ENCODE results near the gene STAC3. TPM values are rescaled to one million over a fixed set of nuclear protein-coding genes. Genes with fewer than 3 reads are reported as not detected.

The STAC3 gene
- total RNA-seq, 1 experiment from 2014 or later, result 2.8 TPM

GRCh38 chr12:57194253-57194652, 56.7 kb downstream of the STAC3 start:
- Histone ChIP-seq H3K4me1 (ENCODE audit: insufficient read depth, low read length) (no peaks in the 10 kb centered on the region), H2BK15ac (ENCODE audit: low read depth, low read length) (no peak overlapping the region), H3K27me3 (ENCODE audit: insufficient read depth, low read length) (no peaks in the 10 kb centered on the region), H3K79me2 (ENCODE audit: insufficient read depth, low read length) (no peaks in the 10 kb centered on the region), H3K56ac (ENCODE audit: insufficient read length, low read depth, low read length) (no peak overlapping the region), H3K18ac (ENCODE audit: insufficient read length, low read depth, low read length) (no peak overlapping the region), H4K91ac (ENCODE audit: insufficient read length, low read depth, low read length) (no peak overlapping the region), H3K9me3 (ENCODE audit: control insufficient read depth, low read depth, low read length) (no peaks in the 10 kb centered on the region), H2BK12ac (ENCODE audit: insufficient read length, low read depth, low read length) (no peak overlapping the region), H3K4me2 (ENCODE audit: insufficient read depth, insufficient read length, low read length) (no peak overlapping the region), H3K4ac (ENCODE audit: low read depth, low read length) (no peak overlapping the region), H4K5ac (ENCODE audit: insufficient read length, low read depth, low read length) (no peak overlapping the region), H3K27ac (ENCODE audit: insufficient read length, low read depth, low read length) (no peak overlapping the region), H3K79me1 (ENCODE audit: insufficient read depth, low read depth, low read length, poor library complexity, severe bottlenecking) (no peaks in the 10 kb centered on the region), H2BK20ac (ENCODE audit: low read depth, low read length, poor library complexity, severe bottlenecking) (no peak overlapping the region), H3K9ac (ENCODE audit: extremely low read depth, insufficient read length, low read length) (no peak overlapping the region), H3K23ac (ENCODE audit: insufficient read length, low read depth, low read length) (no peak overlapping the region), H4K20me1 (ENCODE audit: control insufficient read depth, insufficient read depth, insufficient read length) (no peaks in the 10 kb centered on the region), H3K14ac (ENCODE audit: insufficient read depth, low read length) (no peak overlapping the region), H4K8ac (replicated peaks; ENCODE audit: insufficient read length, low read depth, low read length) (no peak overlapping the region), H2AK5ac (ENCODE audit: insufficient read length, low read length) (no peak overlapping the region), H2AFZ (ENCODE audit: low read length) (no peak overlapping the region), H3T11ph (ENCODE audit: low read length) (no peak overlapping the region), H3K23me2 (ENCODE audit: insufficient read length, low read depth, low read length, poor library complexity, severe bottlenecking) (no peaks in the 10 kb centered on the region), H2BK5ac (ENCODE audit: insufficient read length, low read length) (no peak overlapping the region), H2BK120ac (ENCODE audit: low read depth, low read length, poor library complexity, severe bottlenecking) (no peak overlapping the region)
- Mint-ChIP-seq H3K4me3 (no peak overlapping the region), H3K4me1 (no peaks in the 10 kb centered on the region), H3K27ac (no peak overlapping the region), H3K9me3 (no peaks in the 10 kb centered on the region; a peak in 1 of 5 replicates), H3K36me3 (ENCODE audit: insufficient read depth in 1 of 3, low read depth in 3 of 3) (peaks cover 61 to 98% (median 94%) of the 10 kb centered on the region in 3 experiments), H3K27me3 (ENCODE audit: low read depth) (no peaks in the 10 kb centered on the region; the same call in 1 of the 2 replicates)
- no peak for DNase-seq
- no peak for TF ChIP-seq CTCF (conservative IDR thresholded peaks at IDR 0.05)
- no CpG with 5 or more reads among the region's 18 CpGs for WGBS (ENCODE audit: extremely low coverage, insufficient read length, low lambda C conversion rate)

All from H9 (cell line).